Breast epithelium (tissue), 3 donors: ENCODE measurements around the gene FUT3.

Experiments used
- POLR2A ChIP-seq: fragments of 450-650 bp; IDR thresholded peaks from one replicate; pipeline ENCODE4 v1.6.1; 2016; ENCODE audit warnings: antibody characterized with exemption, mild to moderate bottlenecking, moderate library complexity
- TF ChIP-seq, protein P1 (sequence below), 3 donors: fragments of 450-650 bp; IDR thresholded peaks; one replicate each; pipeline ENCODE4 v1.5.1; 2016 to 2017; ENCODE audit warnings: antibody characterized with exemption in 3 of 3, mild to moderate bottlenecking in 3 of 3, moderate library complexity in 3 of 3

GRCh38 chr19:5821521-5822180 is 29.6 kb downstream of the FUT3 start:
- TF ChIP-seq, protein P1, sequence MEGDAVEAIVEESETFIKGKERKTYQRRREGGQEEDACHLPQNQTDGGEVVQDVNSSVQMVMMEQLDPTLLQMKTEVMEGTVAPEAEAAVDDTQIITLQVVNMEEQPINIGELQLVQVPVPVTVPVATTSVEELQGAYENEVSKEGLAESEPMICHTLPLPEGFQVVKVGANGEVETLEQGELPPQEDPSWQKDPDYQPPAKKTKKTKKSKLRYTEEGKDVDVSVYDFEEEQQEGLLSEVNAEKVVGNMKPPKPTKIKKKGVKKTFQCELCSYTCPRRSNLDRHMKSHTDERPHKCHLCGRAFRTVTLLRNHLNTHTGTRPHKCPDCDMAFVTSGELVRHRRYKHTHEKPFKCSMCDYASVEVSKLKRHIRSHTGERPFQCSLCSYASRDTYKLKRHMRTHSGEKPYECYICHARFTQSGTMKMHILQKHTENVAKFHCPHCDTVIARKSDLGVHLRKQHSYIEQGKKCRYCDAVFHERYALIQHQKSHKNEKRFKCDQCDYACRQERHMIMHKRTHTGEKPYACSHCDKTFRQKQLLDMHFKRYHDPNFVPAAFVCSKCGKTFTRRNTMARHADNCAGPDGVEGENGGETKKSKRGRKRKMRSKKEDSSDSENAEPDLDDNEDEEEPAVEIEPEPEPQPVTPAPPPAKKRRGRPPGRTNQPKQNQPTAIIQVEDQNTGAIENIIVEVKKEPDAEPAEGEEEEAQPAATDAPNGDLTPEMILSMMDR (IDR thresholded peaks at IDR 0.05) = no peak
- no peak for TF ChIP-seq POLR2A
